ENCODE data around the gene RARB.

DNA sequence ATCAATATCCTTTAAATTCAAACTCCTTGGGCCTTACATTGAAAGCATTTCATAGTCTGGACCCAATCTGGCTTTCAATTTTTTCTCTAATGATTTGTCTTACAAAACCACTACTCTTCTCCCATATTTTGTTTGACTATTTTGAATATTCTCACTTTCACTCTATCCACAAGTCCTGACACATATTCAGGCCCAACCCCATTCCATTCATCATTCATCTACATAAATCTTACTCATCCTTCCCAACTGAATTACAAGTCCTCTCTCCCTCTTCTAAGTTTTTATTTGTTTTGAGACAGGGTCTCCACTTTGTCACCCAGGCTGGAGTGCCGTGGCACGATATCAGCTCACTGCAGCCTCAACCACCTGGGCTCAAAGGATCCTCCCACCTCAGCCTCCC is 193.0 kb downstream of the RARB start:
- TF ChIP-seq, protein P1, sequence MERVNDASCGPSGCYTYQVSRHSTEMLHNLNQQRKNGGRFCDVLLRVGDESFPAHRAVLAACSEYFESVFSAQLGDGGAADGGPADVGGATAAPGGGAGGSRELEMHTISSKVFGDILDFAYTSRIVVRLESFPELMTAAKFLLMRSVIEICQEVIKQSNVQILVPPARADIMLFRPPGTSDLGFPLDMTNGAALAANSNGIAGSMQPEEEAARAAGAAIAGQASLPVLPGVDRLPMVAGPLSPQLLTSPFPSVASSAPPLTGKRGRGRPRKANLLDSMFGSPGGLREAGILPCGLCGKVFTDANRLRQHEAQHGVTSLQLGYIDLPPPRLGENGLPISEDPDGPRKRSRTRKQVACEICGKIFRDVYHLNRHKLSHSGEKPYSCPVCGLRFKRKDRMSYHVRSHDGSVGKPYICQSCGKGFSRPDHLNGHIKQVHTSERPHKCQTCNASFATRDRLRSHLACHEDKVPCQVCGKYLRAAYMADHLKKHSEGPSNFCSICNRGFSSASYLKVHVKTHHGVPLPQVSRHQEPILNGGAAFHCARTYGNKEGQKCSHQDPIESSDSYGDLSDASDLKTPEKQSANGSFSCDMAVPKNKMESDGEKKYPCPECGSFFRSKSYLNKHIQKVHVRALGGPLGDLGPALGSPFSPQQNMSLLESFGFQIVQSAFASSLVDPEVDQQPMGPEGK (CRISPR knock-in tag; IDR thresholded peaks at IDR 0.05; ENCODE audit: borderline replicate concordance): no peak
- TF ChIP-seq ARNTL (CRISPR knock-in tag; IDR thresholded peaks at IDR 0.05; ENCODE audit: borderline replicate concordance, low read depth) (no peak), PPARA (CRISPR knock-in tag; IDR thresholded peaks at IDR 0.05; ENCODE audit: borderline replicate concordance) (no peak), ZFP3 (CRISPR knock-in tag; IDR thresholded peaks at IDR 0.05) (no peak), GLIS3 (CRISPR knock-in tag; IDR thresholded peaks at IDR 0.05) (no peak), ZNF70 (CRISPR knock-in tag; IDR thresholded peaks at IDR 0.05) (no peak)
- TF ChIP-seq, protein P2, sequence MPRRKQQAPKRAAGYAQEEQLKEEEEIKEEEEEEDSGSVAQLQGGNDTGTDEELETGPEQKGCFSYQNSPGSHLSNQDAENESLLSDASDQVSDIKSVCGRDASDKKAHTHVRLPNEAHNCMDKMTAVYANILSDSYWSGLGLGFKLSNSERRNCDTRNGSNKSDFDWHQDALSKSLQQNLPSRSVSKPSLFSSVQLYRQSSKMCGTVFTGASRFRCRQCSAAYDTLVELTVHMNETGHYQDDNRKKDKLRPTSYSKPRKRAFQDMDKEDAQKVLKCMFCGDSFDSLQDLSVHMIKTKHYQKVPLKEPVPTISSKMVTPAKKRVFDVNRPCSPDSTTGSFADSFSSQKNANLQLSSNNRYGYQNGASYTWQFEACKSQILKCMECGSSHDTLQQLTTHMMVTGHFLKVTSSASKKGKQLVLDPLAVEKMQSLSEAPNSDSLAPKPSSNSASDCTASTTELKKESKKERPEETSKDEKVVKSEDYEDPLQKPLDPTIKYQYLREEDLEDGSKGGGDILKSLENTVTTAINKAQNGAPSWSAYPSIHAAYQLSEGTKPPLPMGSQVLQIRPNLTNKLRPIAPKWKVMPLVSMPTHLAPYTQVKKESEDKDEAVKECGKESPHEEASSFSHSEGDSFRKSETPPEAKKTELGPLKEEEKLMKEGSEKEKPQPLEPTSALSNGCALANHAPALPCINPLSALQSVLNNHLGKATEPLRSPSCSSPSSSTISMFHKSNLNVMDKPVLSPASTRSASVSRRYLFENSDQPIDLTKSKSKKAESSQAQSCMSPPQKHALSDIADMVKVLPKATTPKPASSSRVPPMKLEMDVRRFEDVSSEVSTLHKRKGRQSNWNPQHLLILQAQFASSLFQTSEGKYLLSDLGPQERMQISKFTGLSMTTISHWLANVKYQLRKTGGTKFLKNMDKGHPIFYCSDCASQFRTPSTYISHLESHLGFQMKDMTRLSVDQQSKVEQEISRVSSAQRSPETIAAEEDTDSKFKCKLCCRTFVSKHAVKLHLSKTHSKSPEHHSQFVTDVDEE (CRISPR knock-in tag; IDR thresholded peaks at IDR 0.05): no peak

All from SK-N-SH treated with all-trans-retinoic acid at 6 μM for 48 hours (cell line).